Measurements from ENCODE around the gene EHBP1. TPM values are rescaled to one million over a fixed set of nuclear protein-coding genes. Genes with fewer than 3 reads are reported as not detected.

Gene EHBP1
- total RNA-seq, 1 donor from 2014 or later: 29.3 TPM

GRCh38 chr2:62812921-62813825 is 107.7 kb downstream of the EHBP1 start:
- no peak for DNase-seq (ENCODE audit: extremely low read depth, low read depth, low spot score)

GRCh38 chr2:62814123-62814522 is 108.6 kb downstream of the EHBP1 start:
- DNase-seq (ENCODE audit: extremely low read depth, low read depth, low spot score): no peak

GRCh38 chr2:62817348-62817747 is 111.8 kb downstream of the EHBP1 start:
- no peak for DNase-seq (ENCODE audit: extremely low read depth, low read depth, low spot score)

- no peak for DNase-seq (ENCODE audit: extremely low read depth, low read depth, low spot score)
These were observed 112.6 kb downstream of the EHBP1 start for GRCh38 chr2:62817995-62818713.

GRCh38 chr2:62822549-62822948 is 117.0 kb downstream of the EHBP1 start:
- no peak for DNase-seq (ENCODE audit: extremely low read depth, low read depth, low spot score)

GRCh38 chr2:62824388-62824787 is 118.9 kb downstream of the EHBP1 start:
- DNase-seq (ENCODE audit: extremely low read depth, low read depth, low spot score): no peak

GRCh38 chr2:62826141-62826540 is 120.6 kb downstream of the EHBP1 start:
- peak; percentile 47 for DNase-seq (ENCODE audit: extremely low read depth, low read depth, low spot score)

- no peak for DNase-seq (ENCODE audit: extremely low read depth, low read depth, low spot score)
These were observed 121.6 kb downstream of the EHBP1 start for GRCh38 chr2:62826953-62827675.

GRCh38 chr2:62831729-62832128 is 126.2 kb downstream of the EHBP1 start:
- DNase-seq (ENCODE audit: extremely low read depth, low read depth, low spot score): no peak

GRCh38 chr2:62844311-62845090 is 139.0 kb downstream of the EHBP1 start:
- DNase-seq (ENCODE audit: extremely low read depth, low read depth, low spot score): no peak

- DNase-seq (ENCODE audit: extremely low read depth, low read depth, low spot score): no peak
These were observed 139.7 kb downstream of the EHBP1 start for GRCh38 chr2:62845256-62845655.

- DNase-seq (ENCODE audit: extremely low read depth, low read depth, low spot score): no peak
These were observed 146.7 kb downstream of the EHBP1 start for GRCh38 chr2:62852254-62852653.

- DNase-seq (ENCODE audit: extremely low read depth, low read depth, low spot score): no peak
These were observed 149.3 kb downstream of the EHBP1 start for GRCh38 chr2:62854600-62855514.

- DNase-seq (ENCODE audit: extremely low read depth, low read depth, low spot score): no peak
These were observed 150.9 kb downstream of the EHBP1 start for GRCh38 chr2:62856228-62857040.

- DNase-seq (ENCODE audit: extremely low read depth, low read depth, low spot score): no peak
These were observed 151.8 kb downstream of the EHBP1 start for GRCh38 chr2:62857139-62857931.

- no peak for DNase-seq (ENCODE audit: extremely low read depth, low read depth, low spot score)
These were observed 152.8 kb downstream of the EHBP1 start for GRCh38 chr2:62858231-62858832.

GRCh38 chr2:62868947-62869346 is 163.4 kb downstream of the EHBP1 start:
- no peak for DNase-seq (ENCODE audit: extremely low read depth, low read depth, low spot score)
